NT2/D1 (cell line): ENCODE data around the gene KPNA4.

Experiments used
- YY1 ChIP-seq: IDR thresholded peaks from 2 replicates; pipeline ENCODE4 v1.6.1; 2011; ENCODE audit not compliant: insufficient read length, insufficient read depth
- ZNF274 ChIP-seq: IDR thresholded peaks from 2 replicates; pipeline ENCODE4 v1.6.1; 2011; ENCODE audit warnings: mild to moderate bottlenecking, low read depth, low read length

DNA sequence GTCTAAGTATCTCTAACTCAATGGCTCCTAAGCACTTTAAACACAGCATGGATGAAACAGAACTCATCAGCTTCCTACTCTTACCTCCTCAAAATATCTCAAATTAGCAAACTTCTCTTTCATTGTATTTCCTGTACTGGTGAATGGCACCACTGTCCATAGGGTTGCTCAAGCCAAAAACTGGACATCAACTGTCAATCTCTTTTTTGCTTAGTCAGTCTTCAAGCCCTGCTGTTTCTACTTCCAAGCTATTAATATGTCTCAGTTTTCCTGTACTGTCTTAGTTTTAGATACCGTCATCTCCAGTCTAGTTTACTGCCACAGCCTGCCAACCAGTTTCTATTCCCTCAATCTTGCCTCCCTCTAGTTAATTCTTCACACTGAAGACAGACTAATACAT lies 48.3 kb upstream of the KPNA4 start:
- TF ChIP-seq ZNF274, result no peak
- TF ChIP-seq YY1, result no peak
